NCI-H146 (cell line): Measurements from ENCODE around the gene ZNF710.

Experiments
- DNase-seq: peaks from one replicate; lab custom pipeline; 2025; lab: John Stamatoyannopoulos, UW

ZNF710 gene

DNA sequence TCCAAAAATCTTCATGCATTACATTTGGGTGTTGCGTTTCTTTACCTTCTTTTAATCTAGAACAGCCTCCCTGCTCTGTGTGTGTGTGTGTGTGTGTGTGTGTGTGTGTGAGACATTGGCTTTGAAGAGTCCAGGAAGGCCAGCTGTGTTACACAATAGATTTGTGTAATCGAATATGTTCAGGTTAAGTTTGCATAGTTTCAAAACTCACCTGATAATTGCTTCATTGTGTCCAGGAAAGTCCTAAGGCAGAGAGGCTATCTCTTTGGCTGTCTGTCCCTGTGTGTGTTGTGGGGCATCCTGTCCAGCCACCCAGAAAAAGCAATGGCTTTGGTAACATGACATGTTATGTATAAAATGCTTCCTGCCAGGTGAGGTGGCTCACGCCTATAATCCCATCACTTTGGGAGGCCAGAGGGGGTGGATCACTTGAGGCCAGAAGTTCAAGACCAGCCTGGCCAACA lies 37.5 kb downstream of the ZNF710 start:
- peak; percentile 48 for DNase-seq

- no peak for DNase-seq
These were observed 38.9 kb downstream of the ZNF710 start for GRCh38 chr15:90039996-90040395.

GRCh38 chr15:90040618-90041017 lies 39.5 kb downstream of the ZNF710 start:
- no peak for DNase-seq

DNA sequence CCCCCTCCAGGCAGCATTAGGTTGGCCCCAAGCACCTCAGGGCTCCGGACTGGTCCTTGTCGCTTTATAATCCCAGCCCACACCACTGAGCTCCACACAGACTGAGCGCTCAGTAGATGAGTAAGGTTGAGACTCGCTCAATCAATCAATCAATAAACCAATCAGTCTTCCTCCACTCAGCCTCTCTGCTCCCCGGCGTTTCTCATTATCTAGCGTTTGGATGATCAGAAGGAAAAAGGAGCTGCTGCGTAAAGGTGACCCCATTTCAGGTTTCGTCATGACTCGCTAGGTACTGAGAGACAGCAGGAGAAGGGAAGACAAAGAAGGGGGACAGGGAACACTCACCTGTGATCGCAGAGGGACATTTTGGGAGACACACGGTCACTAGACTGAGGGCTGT lies 41.2 kb downstream of the ZNF710 start:
- no peak for DNase-seq

DNA sequence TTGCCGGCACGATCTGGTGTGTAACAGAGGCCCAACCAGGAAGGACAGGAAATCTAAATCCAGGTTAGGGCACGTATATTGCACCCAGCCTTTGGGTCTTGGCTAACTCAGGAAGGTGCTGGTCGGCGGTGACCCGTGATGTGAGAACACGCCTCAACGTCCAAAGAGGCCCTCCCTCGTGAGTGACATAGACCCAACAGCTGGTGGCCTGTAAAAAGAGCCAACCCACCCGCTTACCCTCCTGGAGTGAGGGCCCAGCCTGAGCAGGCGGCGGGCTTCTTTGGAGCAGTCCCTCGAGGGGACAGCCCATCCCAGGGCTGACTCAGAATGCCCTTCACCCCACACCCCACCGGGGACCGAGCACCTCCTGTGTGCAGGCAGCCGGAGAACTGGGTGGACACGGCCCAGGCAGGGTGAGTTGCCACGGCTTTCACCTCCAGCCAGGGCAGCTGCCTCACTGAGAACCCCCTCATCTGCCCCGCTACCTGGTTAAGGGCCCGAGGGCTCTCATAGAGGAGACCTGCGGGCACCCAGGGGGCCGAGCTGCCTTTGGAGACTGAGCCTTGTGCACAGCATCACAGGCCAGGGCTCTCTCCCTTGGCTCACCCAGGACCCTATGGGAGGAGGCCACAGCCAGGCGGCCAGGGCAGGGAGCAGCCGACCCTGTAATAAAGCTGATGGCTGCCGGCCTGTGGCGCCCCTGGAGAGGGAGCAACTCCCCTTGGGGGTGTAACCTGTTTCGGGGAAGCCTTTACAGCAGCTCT lies 41.8 kb downstream of the ZNF710 start:
- no peak for DNase-seq

- no peak for DNase-seq
These were observed 42.4 kb downstream of the ZNF710 start for GRCh38 chr15:90043530-90044010.

- DNase-seq: no peak
These were observed 43.1 kb downstream of the ZNF710 start for GRCh38 chr15:90044191-90044590.

DNA sequence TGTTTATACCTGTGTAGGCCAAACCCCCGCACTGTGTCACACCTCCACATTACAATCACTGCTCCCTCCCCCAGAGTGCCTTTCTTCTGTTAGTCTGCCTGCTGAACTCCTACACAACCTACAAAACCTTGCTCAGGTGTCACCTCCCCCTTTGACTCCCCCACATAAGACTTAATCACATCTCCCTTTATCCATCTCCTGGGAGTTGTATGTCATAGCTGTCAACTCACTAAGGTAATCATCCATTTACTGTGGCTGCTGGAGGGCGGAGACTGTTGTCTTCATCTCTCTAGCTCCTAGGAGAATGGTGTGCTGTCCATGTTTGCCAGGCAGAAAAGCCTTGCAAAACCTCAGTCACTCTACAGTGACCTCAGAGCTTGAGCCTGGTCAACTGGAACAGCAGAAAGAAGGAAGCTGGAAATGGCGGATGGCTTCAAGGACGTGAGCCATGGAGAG lies 43.8 kb downstream of the ZNF710 start:
- no peak for DNase-seq

DNA sequence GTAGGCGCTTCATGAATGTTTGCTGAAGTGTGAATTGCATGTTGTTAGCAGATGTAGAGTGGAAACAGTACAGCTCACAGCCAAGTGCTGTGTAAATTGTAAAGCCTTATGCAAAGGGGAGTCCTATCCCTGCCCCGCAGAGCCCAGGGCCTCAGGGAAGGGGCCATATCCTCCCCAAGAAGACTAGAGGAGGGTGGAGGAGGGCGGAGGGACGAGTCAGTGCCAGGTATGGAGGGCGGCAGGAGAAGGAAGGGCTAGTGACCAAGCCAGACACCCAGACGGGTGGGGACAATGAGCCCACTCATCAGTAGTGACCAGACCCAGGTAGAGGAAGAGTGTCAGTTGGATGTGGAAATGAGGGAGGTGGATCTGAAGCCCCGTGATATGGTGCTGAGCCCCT lies 45.2 kb downstream of the ZNF710 start:
- DNase-seq: no peak

DNA sequence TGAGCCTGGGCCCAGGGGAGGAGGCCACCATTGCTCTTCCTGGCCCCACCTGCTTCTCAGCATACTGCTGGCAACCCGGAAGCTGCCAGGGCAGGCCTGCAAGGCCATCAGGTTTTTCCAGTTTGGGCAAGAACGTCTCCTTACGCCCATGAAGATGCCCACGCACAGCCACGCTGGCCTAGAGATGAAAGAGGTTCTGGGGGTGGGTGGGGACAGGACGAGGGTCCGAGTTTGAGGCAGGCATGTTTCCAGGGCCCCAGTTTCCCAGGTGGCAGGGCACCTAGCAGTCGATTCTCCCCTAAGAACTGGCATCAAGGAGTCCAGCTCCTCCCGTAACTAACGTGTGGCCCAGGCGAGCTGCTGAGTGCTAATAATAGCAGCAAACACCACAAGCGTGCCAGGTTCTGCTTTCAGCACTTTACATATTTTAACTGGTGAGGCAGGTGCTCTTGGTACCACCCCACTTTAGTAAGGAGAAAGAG lies 45.8 kb downstream of the ZNF710 start:
- no peak for DNase-seq

DNA sequence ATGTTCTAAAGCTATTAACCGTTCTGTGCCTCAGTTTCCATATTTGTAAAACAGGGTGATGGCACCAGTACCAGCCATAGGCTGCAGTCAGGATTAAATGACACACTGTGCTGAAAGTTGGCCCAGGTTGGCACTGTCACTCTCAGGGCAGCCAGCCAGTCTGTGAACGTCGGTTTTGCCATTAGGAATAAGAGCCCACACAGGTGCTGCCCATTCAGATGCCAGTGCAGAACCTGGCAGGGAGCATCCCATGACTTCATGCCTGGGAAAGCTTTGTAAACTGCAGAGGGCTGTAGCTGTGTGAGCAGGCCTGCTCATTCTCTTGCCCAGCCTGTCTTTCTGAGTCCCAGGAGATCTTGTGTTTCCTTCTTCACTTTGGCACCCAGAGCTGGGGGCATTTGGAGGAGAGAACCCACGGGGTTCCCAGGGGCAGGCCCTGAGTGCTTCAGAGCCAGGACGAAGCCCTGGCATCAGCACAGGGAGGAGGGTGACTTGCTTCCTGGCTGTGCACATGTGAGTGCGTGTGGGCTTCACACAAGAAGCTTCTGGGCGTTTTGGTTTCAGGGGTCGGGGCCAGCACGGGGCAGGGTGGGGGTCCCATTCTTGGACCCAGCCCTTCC lies 46.9 kb downstream of the ZNF710 start:
- no peak for DNase-seq

DNA sequence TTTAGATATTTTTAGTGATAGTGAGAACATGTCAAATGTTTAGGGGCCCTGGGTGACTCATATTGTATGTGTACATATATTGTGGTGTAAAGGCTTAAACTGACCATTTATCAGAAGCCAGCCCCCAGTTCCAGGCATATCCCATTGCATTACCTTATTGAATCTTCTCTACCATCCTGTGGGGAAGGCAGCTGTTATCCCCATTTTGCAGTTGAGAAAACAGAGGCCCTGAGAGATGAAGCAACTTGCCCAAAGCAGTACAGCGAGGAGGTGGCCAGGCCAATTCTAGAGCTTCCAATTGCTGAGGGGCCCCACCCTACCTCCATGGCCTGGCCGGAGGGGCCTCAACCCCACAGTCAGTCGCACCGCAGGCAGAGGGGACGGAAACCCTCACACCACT lies 47.9 kb downstream of the ZNF710 start:
- DNase-seq: no peak

DNA sequence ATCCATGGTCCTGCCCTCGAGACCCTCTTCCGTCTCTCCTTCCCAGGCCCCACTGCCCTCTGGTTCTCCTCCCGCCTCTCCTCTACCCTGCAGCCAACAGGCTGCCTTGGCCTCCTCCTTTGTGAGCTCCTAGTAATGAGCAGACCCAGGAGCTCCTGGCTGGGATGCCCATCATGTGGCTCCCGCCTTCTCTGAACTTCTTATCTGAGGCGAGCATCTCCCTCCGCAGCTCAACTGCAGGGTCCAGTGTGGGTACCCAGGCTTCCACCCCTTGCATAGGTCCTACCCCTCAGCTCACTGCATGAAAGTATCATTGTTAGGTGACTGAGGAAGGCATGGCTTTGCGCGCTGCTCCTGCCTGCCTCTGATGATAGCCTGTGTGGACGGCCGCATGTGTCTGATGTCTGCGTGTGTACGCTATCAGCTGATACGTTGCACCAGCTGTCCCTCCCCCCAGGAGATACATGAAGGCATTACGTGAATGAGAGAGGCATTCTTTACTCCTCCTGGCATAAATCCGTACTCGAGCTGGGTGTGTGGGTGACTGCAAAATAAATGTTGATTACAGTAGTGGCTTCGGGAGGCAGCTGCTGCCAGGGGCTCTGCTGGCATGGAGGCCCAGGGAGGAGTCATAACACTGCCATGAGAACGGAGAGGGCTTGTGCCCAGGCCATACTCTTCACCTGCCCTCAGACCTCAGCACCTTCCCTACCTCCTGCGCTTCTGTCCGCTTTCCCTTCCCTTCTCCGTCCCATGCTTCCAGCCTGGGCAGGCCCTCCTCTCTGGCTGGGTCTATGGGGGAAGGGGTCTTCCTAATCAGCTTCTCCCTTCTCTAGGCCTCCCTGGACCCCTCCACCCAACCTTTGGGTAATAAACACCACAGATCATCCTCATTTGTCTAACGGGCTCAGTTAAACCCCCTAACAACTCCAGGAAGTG lies 48.8 kb downstream of the ZNF710 start:
- DNase-seq: no peak

- DNase-seq: no peak
These were observed 50.8 kb downstream of the ZNF710 start for GRCh38 chr15:90051874-90052273.

DNA sequence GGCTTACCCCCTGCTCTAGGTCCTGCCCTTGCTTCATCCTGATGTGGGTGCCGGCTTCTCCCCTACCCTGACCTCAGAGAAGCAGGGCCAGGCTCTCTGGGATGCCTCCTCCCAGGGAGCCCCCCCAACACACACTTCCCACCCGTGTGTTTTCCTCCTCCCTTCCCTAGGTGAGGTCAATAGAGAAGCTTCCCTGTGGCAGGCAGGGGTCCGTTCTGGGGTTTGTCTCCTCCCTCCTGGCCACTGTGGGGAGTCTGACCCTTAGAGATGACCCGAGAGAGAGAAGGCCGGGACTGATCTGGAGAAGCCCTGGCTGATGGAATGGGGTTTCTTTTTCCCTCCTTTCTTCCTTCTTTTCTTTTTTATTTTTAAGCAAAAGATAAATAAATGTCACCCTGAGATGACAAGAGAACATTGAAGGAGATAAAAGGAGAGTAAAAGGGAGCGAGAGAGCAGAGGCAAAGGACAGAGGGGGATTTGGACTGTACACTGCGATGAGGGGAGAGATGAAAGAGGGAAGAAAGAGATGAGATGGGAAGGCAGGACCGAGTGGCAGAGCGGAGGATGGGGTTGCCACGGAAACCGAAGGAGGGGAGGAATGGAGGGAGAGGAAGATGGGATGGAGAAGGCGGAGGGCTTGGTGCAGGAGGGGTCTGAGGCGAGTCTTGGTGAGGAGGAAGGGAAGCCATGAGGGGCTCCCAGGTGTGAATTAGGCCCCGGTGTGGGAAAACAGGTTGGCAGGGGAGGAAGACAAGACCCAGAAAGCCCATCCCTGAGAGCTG lies 52.8 kb downstream of the ZNF710 start:
- no peak for DNase-seq

- peak; percentile 77 for DNase-seq
These were observed 53.5 kb downstream of the ZNF710 start for GRCh38 chr15:90054618-90055097.

DNA sequence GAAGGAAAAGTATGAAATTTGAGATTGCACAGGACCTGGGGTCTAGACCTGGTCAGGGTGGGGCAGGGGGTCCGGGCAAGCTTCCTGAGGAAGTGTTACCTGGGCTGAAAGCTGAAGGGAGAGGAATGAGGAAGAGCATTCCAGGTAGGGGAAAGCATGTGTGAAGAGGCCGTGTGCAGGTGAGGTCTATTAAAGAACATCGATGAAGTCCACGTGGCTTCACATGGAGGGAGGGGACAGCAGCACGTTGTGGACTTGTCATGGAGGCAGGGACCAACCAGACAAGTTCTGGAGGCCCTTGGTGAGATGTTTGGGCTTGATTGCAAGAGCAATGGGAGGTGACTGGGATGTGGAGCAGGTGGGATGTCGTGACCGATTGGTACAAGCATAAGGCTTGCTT lies 54.1 kb downstream of the ZNF710 start:
- peak; percentile 30 for DNase-seq

DNA sequence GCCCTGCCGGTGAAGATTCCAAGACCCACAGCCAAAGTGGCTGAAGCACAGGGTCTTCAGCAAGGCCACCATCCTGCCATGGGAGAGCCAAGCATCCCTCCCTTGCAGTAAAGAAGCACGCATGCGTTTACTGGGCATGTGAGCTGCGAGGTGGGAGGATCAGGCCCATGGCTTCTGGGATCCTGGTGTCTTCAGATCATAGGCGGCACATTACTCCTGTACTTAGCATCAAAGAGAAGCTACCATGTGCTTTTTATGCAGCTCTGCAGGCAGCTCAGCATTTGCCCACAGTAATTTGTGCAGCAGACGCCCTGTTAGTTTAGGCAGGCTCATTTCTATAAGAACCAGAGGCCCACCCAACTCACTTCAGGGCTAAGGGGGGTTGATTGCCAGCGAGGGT lies 55.4 kb downstream of the ZNF710 start:
- no peak for DNase-seq

DNA sequence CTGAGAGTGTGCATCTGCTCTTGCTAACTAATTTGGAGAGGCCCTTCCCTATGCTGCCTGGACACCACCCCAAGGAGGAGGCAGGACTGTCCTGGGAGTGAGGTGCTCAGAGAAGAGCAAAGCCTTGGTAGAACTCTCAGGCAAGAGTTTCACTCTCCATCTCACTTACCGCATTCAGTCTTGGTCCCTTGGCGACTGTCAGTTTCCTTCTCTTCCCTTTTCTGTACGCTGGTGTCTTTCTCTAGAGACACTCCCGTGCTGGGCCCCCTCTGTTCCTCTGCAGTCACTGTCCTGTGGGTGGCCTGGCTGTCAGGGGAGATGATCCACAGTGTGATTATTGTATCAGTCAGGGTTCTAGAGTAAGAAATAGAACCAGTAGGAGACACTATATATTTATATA lies 57.2 kb downstream of the ZNF710 start:
- no peak for DNase-seq

GRCh38 chr15:90058775-90059174 lies 57.7 kb downstream of the ZNF710 start:
- DNase-seq: no peak
